RWPE2 (cell line): ENCODE data around the gene MOK.

Experiments used
- ATAC-seq: fragments of 200-7000 bp; cut with Tn5 transposase; 3 replicates; pipeline ENCODE4 v1.9.1; 2021; ENCODE audit warnings: low read depth
- DNase-seq: peaks from one replicate; pipeline ENCODE4 v3.0.0-alpha.2; 2020; ENCODE audit warnings: low spot score
- H3K27ac ChIP-seq: fragments of 450-650 bp; 2 replicates; pipeline ENCODE4 v1.5.1; 2017; ENCODE audit warnings: mild to moderate bottlenecking; ENCODE audit not compliant: poor library complexity, severe bottlenecking
- H3K27me3 ChIP-seq: fragments of 250-450 bp; sonication (Bioruptor Pico); 2 replicates; pipeline ENCODE4 v1.5.1; 2021; ENCODE audit warnings: mild to moderate bottlenecking, moderate library complexity; ENCODE audit not compliant: insufficient read depth, poor library complexity, severe bottlenecking
- H3K36me3 ChIP-seq: fragments of 250-450 bp; sonication (Bioruptor Pico); 2 replicates; pipeline ENCODE4 v1.5.1; 2020; ENCODE audit warnings: low read depth, mild to moderate bottlenecking, moderate library complexity
- H3K4me1 ChIP-seq: fragments of 250-450 bp; sonication (Bioruptor Pico); 2 replicates; pipeline ENCODE4 v1.5.1; 2021; ENCODE audit warnings: mild to moderate bottlenecking, moderate library complexity; ENCODE audit not compliant: insufficient read depth, poor library complexity, severe bottlenecking
- H3K4me3 ChIP-seq: fragments of 250-450 bp; sonication (Bioruptor Pico); 2 replicates; pipeline ENCODE4 v1.5.1; 2021; ENCODE audit warnings: mild to moderate bottlenecking, moderate library complexity; ENCODE audit not compliant: severe bottlenecking
- H3K9me3 ChIP-seq: fragments of 250-450 bp; sonication (Bioruptor Pico); 2 replicates; pipeline ENCODE4 v1.5.1; 2021; ENCODE audit warnings: mild to moderate bottlenecking, moderate library complexity; ENCODE audit not compliant: severe bottlenecking
- TF ChIP-seq, protein P1 (sequence below): fragments of 450-650 bp; IDR thresholded peaks from one replicate; pipeline ENCODE4 v1.5.1; 2017; ENCODE audit warnings: mild to moderate bottlenecking, moderate library complexity; ENCODE audit not compliant: poor library complexity, severe bottlenecking

MOK gene

GRCh38 chr14:102272392-102272791, 32.6 kb downstream of the MOK start:
- peak overlapping the region; percentile 15 for H3K27ac ChIP-seq
- TF ChIP-seq, protein P1, sequence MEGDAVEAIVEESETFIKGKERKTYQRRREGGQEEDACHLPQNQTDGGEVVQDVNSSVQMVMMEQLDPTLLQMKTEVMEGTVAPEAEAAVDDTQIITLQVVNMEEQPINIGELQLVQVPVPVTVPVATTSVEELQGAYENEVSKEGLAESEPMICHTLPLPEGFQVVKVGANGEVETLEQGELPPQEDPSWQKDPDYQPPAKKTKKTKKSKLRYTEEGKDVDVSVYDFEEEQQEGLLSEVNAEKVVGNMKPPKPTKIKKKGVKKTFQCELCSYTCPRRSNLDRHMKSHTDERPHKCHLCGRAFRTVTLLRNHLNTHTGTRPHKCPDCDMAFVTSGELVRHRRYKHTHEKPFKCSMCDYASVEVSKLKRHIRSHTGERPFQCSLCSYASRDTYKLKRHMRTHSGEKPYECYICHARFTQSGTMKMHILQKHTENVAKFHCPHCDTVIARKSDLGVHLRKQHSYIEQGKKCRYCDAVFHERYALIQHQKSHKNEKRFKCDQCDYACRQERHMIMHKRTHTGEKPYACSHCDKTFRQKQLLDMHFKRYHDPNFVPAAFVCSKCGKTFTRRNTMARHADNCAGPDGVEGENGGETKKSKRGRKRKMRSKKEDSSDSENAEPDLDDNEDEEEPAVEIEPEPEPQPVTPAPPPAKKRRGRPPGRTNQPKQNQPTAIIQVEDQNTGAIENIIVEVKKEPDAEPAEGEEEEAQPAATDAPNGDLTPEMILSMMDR: no peak
- no peak for DNase-seq

DNA sequence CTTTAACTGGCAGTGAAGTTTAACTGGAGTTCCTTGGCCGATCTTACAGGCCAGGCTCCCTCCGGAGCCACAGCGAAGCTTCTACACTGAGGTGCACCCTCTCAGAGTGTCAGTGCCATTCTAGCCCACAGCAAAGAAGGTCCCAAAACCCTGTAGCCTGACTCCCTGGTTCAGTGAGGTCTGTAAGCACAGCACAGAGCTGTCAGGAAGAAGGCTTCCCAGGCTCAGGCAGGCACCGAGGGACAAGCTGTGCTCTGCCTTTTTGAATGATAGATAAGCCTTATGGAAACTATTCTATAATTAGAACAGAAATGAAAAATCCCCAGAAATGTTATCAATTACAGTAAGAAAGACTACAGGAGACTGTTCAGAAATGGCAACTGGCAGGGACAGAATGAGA, 40.2 kb downstream of the MOK start:
- no peaks in the 10 kb centered on the region for H3K27me3 ChIP-seq
- H3K27ac ChIP-seq: peak overlapping the region; percentile 95
- TF ChIP-seq, protein P1: no peak
- H3K4me3 ChIP-seq: no peak overlapping the region
- H3K9me3 ChIP-seq: no peaks in the 10 kb centered on the region
- DNase-seq (no peak), ATAC-seq (no peak)
- H3K36me3 ChIP-seq: peaks cover 8% of the 10 kb centered on the region; the same call in 1 of the 2 replicates
- peaks cover 23% of the 10 kb centered on the region for H3K4me1 ChIP-seq

More at GRCh38 chr14:102272392-102272791, 32.6 kb downstream of the MOK start:
- ATAC-seq: 0 out of 3 replicates have a peak, but pooled peaks have one; percentile 35
- Histone ChIP-seq H3K36me3 (peaks cover 13% of the 10 kb centered on the region), H3K27me3 (no peaks in the 10 kb centered on the region), H3K4me1 (peaks cover 19% of the 10 kb centered on the region), H3K4me3 (no peak overlapping the region), H3K9me3 (no peaks in the 10 kb centered on the region)

DNA sequence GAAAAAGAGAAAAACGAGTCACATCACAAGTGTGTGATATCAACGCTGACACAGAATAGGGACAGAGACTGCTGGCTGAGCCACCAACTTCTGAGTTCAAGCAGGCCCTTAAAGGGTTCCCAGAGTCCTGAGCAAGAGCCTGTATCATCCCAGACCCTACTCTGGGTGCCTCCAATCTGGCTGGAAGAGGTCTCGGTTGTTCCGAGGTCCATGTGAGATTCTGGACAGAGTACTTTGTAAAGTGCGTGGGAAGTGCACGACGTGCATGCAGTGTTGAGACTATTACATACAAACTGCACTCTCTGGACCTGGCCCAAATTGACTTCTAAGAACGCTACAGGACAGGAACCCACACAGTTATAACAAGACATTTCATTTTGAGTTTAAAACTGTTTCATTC, 40.6 kb downstream of the MOK start:
- DNase-seq (no peak), ATAC-seq (no peak)
- H3K9me3 ChIP-seq: no peaks in the 10 kb centered on the region

GRCh38 chr14:102262929-102263462, 42.0 kb downstream of the MOK start:
- Histone ChIP-seq H3K36me3 (peaks cover 6% of the 10 kb centered on the region; the same call in 1 of the 2 replicates), H3K27ac (peak overlapping the region; percentile 95), H3K4me3 (no peak overlapping the region), H3K27me3 (no peaks in the 10 kb centered on the region), H3K4me1 (peaks cover 19% of the 10 kb centered on the region), H3K9me3 (no peaks in the 10 kb centered on the region)
- DNase-seq (peak; percentile 88), ATAC-seq (peak; percentile 93)
- TF ChIP-seq, protein P1: no peak

More for the DNA sequence above, 40.6 kb downstream of the MOK start:
- H3K27ac ChIP-seq: peak overlapping the region; percentile 95
- H3K36me3 ChIP-seq: peaks cover 6% of the 10 kb centered on the region; the same call in 1 of the 2 replicates
- H3K4me1 ChIP-seq: peaks cover 23% of the 10 kb centered on the region
- TF ChIP-seq, protein P1: no peak
- H3K27me3 ChIP-seq: no peaks in the 10 kb centered on the region
- no peak overlapping the region for H3K4me3 ChIP-seq

DNA sequence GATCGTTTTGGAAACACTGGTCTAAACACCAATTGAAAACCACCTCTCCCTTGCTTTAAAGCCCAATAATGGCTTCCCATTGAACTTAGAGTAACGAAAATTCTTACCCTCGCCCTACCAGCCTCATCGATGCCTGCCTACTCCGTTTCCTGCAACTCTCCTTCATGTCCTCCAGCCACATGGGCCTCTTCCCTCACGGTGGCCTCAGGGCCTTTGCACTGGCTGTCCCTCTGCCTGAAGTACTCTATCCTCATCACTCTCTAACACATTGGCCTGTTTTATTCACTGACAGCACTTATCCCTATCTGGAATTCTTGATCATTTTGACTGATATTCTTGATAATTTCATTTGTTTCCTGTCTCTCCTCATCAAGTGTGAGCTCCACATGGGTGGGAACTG, 46.8 kb downstream of the MOK start:
- DNase-seq: no peak
- Histone ChIP-seq H3K27ac (no peak overlapping the region), H3K36me3 (0 out of 2 replicates have a peak, but pooled peaks cover 2% of the 10 kb centered on the region), H3K9me3 (no peaks in the 10 kb centered on the region), H3K4me1 (peaks cover 19% of the 10 kb centered on the region), H3K4me3 (no peak overlapping the region), H3K27me3 (no peaks in the 10 kb centered on the region)
- ATAC-seq: no peak
- TF ChIP-seq, protein P1: no peak
